ENCODE measurements around the gene JOSD1. TPM values are rescaled to one million over a fixed set of nuclear protein-coding genes. Genes with fewer than 3 reads are reported as not detected.

The JOSD1 gene
- total and polyA plus RNA-seq, 2 donors = 40.2 to 43.9 TPM

GRCh38 chr22:38727530-38728451 lies 27.0 kb upstream of the JOSD1 start:
- H3K36me3 ChIP-seq (ENCODE audit: insufficient read depth) = peaks cover 5% of the 10 kb centered on the region
- DNase-seq (ENCODE audit: extremely low spot score) = no peak
- H3K27ac ChIP-seq (ENCODE audit: low read depth) = no peak overlapping the region
- H3K4me3 ChIP-seq (ENCODE audit: low read depth, low read length) = no peak overlapping the region
- H3K4me1 ChIP-seq (ENCODE audit: insufficient read depth) = no peaks in the 10 kb centered on the region
- 93% methylated on average over 15 of the region's 15 CpGs for WGBS

- 95% methylated on average over 12 of the region's 12 CpGs for WGBS
- Histone ChIP-seq H3K4me3 (ENCODE audit: low read depth, low read length) (no peak overlapping the region), H3K27ac (ENCODE audit: low read depth) (no peak overlapping the region), H3K36me3 (ENCODE audit: insufficient read depth) (peaks cover 5% of the 10 kb centered on the region), H3K4me1 (ENCODE audit: insufficient read depth) (no peaks in the 10 kb centered on the region)
- no peak for DNase-seq (ENCODE audit: extremely low spot score)
Observed at GRCh38 chr22:38727123-38727522, 26.4 kb upstream of the JOSD1 start.

- H3K36me3 ChIP-seq (ENCODE audit: insufficient read depth) = peaks cover 5% of the 10 kb centered on the region
- H3K4me1 ChIP-seq (ENCODE audit: insufficient read depth) = no peaks in the 10 kb centered on the region
- no peak overlapping the region for H3K4me3 ChIP-seq (ENCODE audit: low read depth, low read length)
- H3K27ac ChIP-seq (ENCODE audit: low read depth) = no peak overlapping the region
- no peak for DNase-seq (ENCODE audit: extremely low spot score)
- 95% methylated on average over 18 of the region's 18 CpGs for whole genome bisulfite sequencing
Observed at GRCh38 chr22:38725900-38726655, 25.3 kb upstream of the JOSD1 start.

GRCh38 chr22:38724926-38725571 lies 24.3 kb upstream of the JOSD1 start:
- DNase-seq (ENCODE audit: extremely low spot score) = no peak

GRCh38 chr22:38724176-38724575 lies 23.4 kb upstream of the JOSD1 start:
- DNase-seq (ENCODE audit: extremely low spot score) = no peak
- Histone ChIP-seq H3K4me3 (ENCODE audit: low read depth, low read length) (no peak overlapping the region), H3K27ac (ENCODE audit: low read depth) (no peak overlapping the region), H3K36me3 (ENCODE audit: insufficient read depth) (peaks cover 5% of the 10 kb centered on the region), H3K4me1 (ENCODE audit: insufficient read depth) (no peaks in the 10 kb centered on the region)
- 97% methylated on average over 7 of the region's 7 CpGs for WGBS

More at GRCh38 chr22:38724926-38725571, 24.3 kb upstream of the JOSD1 start:
- H3K36me3 ChIP-seq (ENCODE audit: insufficient read depth) = peaks cover 5% of the 10 kb centered on the region
- no peak overlapping the region for H3K4me3 ChIP-seq (ENCODE audit: low read depth, low read length)
- no peak overlapping the region for H3K27ac ChIP-seq (ENCODE audit: low read depth)
- H3K4me1 ChIP-seq (ENCODE audit: insufficient read depth) = no peaks in the 10 kb centered on the region
- 76% methylated on average over 3 of the region's 3 CpGs for WGBS

DNA sequence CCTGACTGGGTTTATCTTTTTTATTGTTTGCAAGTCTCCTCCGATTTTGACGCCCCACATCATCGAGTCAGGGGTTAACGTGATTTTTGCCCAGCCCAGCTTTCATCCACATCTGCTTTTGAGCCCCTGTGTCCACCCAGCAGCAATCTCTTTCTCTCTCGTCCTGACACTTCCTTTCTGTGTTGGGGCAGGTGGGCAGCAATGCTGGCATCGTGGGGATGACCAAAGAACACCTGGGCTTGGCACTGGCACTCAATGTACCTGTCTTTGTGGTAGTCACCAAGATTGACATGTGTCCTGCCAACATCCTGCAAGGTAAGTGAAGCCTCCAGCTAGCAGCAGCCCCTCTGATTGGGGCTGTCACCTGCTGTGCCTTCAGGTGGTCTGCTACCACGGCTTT lies 20.8 kb upstream of the JOSD1 start:
- H3K4me1 ChIP-seq (ENCODE audit: insufficient read depth) = no peaks in the 10 kb centered on the region
- 87% methylated on average over 7 of the region's 7 CpGs for WGBS
- peaks cover 4% of the 10 kb centered on the region for H3K36me3 ChIP-seq (ENCODE audit: insufficient read depth)
- H3K4me3 ChIP-seq (ENCODE audit: low read depth, low read length) = no peak overlapping the region
- DNase-seq (ENCODE audit: extremely low spot score) = no peak
- no peak overlapping the region for H3K27ac ChIP-seq (ENCODE audit: low read depth)

GRCh38 chr22:38720350-38720749 lies 19.6 kb upstream of the JOSD1 start:
- H3K27ac ChIP-seq (ENCODE audit: low read depth) = no peak overlapping the region
- 90% methylated on average over 3 of the region's 3 CpGs for WGBS
- peaks cover 4% of the 10 kb centered on the region for H3K36me3 ChIP-seq (ENCODE audit: insufficient read depth)
- no peak overlapping the region for H3K4me3 ChIP-seq (ENCODE audit: low read depth, low read length)
- H3K4me1 ChIP-seq (ENCODE audit: insufficient read depth) = no peaks in the 10 kb centered on the region
- no peak for DNase-seq (ENCODE audit: extremely low spot score)

DNA sequence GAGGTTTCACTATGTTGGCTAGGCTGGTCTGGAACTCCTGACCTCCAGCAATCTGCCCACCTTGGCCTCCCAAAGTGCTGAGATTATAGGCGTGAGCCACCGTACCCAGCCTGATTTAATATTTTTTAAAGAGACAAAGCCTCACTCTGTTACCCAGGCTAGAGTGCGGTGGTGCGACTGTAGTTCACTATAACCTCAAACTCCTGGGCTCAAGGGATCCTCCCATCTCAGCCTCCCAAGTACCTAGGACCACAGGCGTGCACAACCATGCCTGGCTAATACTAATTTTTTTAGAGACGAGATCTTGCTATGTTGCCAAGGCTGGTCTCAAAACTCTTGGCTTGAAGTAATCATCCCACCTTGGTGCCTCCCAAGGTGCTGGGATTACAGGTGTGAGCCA lies 18.5 kb upstream of the JOSD1 start:
- H3K27ac ChIP-seq (ENCODE audit: low read depth) = no peak overlapping the region

GRCh38 chr22:38718414-38718813 lies 17.7 kb upstream of the JOSD1 start:
- DNase-seq (ENCODE audit: extremely low spot score) = no peak
- no peak overlapping the region for H3K4me3 ChIP-seq (ENCODE audit: low read depth, low read length)
- 35% methylated on average over 6 of the region's 6 CpGs for WGBS
- H3K36me3 ChIP-seq (ENCODE audit: insufficient read depth) = no peaks in the 10 kb centered on the region
- H3K27ac ChIP-seq (ENCODE audit: low read depth) = no peak overlapping the region
- no peaks in the 10 kb centered on the region for H3K4me1 ChIP-seq (ENCODE audit: insufficient read depth)

More for the DNA sequence above, 18.5 kb upstream of the JOSD1 start:
- DNase-seq (ENCODE audit: extremely low spot score) = no peak
- Histone ChIP-seq H3K4me1 (ENCODE audit: insufficient read depth) (no peaks in the 10 kb centered on the region), H3K4me3 (ENCODE audit: low read depth, low read length) (no peak overlapping the region), H3K36me3 (ENCODE audit: insufficient read depth) (no peaks in the 10 kb centered on the region)
- WGBS = 91% methylated on average over 6 of the region's 6 CpGs

GRCh38 chr22:38717244-38717643 lies 16.5 kb upstream of the JOSD1 start:
- H3K4me3 ChIP-seq (ENCODE audit: low read depth, low read length) = no peak overlapping the region
- 86% methylated on average over 6 of the region's 6 CpGs for WGBS
- DNase-seq (ENCODE audit: extremely low spot score) = no peak
- H3K27ac ChIP-seq (ENCODE audit: low read depth) = no peak overlapping the region
- H3K36me3 ChIP-seq (ENCODE audit: insufficient read depth) = no peaks in the 10 kb centered on the region
- H3K4me1 ChIP-seq (ENCODE audit: insufficient read depth) = no peaks in the 10 kb centered on the region

DNA sequence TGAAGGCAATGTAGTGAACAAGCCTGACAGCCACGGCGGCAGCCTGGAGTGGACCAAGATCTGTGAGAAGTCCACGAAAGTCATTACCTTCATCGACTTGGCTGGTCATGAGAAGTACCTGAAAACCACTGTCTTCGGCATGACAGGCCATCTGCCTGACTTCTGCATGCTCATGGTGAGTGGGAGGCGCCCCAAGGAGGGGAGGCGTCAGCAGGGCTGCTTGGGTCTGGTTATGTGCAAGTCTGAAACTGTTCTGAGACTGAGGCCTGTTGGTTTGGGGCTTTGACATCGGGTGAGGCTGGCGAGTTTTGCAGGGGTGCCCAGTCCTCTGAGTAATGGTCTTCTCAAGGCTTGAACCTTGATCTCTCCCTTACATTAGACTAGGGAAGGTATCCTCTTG lies 16.1 kb upstream of the JOSD1 start:
- Histone ChIP-seq H3K4me3 (ENCODE audit: low read depth, low read length) (no peak overlapping the region), H3K36me3 (ENCODE audit: insufficient read depth) (no peaks in the 10 kb centered on the region), H3K27ac (ENCODE audit: low read depth) (no peak overlapping the region), H3K4me1 (ENCODE audit: insufficient read depth) (no peaks in the 10 kb centered on the region)
- DNase-seq (ENCODE audit: extremely low spot score) = no peak
- 91% methylated on average over 9 of the region's 9 CpGs for WGBS

- Histone ChIP-seq H3K27ac (ENCODE audit: low read depth) (no peak overlapping the region), H3K4me1 (ENCODE audit: insufficient read depth) (no peaks in the 10 kb centered on the region), H3K4me3 (ENCODE audit: low read depth, low read length) (no peak overlapping the region), H3K36me3 (ENCODE audit: insufficient read depth) (no peaks in the 10 kb centered on the region)
- no peak for DNase-seq (ENCODE audit: extremely low spot score)
- 93% methylated on average over 10 of the region's 10 CpGs for WGBS
Observed at GRCh38 chr22:38716271-38716670, 15.5 kb upstream of the JOSD1 start.

GRCh38 chr22:38715852-38716251 lies 15.1 kb upstream of the JOSD1 start:
- WGBS = 96% methylated on average over 15 of the region's 15 CpGs
- H3K4me1 ChIP-seq (ENCODE audit: insufficient read depth) = no peaks in the 10 kb centered on the region
- no peaks in the 10 kb centered on the region for H3K36me3 ChIP-seq (ENCODE audit: insufficient read depth)
- no peak for DNase-seq (ENCODE audit: extremely low spot score)
- no peak overlapping the region for H3K4me3 ChIP-seq (ENCODE audit: low read depth, low read length)
- H3K27ac ChIP-seq (ENCODE audit: low read depth) = no peak overlapping the region
